SK-N-DZ (cell line): ENCODE measurements around the gene HPRT1.

Experiments
- DNase-seq: peaks from one replicate; pipeline ENCODE4 v3.0.0-alpha.2; 2015; ENCODE audit warnings: low spot score
- small RNA-seq, 2 experiments: library from RNA; depleted of rRNA; stranded (forward); fragments of <200 nt; gene quantifications; one replicate each; pipeline ENCODE3, GENCODE V24; 2014

HPRT1 gene

GRCh38 chrX:134542485-134542884, 82.5 kb downstream of the HPRT1 start:
- no peak for DNase-seq

GRCh38 chrX:134543288-134543687, 83.3 kb downstream of the HPRT1 start:
- no peak for DNase-seq

GRCh38 chrX:134544135-134544512, 84.2 kb downstream of the HPRT1 start:
- no peak for DNase-seq

GRCh38 chrX:134544513-134545151, 84.7 kb downstream of the HPRT1 start:
- DNase-seq: no peak

GRCh38 chrX:134545510-134545909, 85.5 kb downstream of the HPRT1 start:
- no peak for DNase-seq

- DNase-seq: no peak
Measured at GRCh38 chrX:134546187-134546586, 86.2 kb downstream of the HPRT1 start.

- no peak for DNase-seq
Measured at GRCh38 chrX:134547047-134547679, 87.2 kb downstream of the HPRT1 start.

GRCh38 chrX:134548257-134549201, 88.6 kb downstream of the HPRT1 start:
- no peak for DNase-seq

Small RNA genes lying within 50 kb of the gene (small RNA-seq; reads per million reads assigned to genes)
- gene AC004383.1 (0 reads per million in 2 experiments), gene MIR450A1 (0 reads per million in 2 experiments), gene MIR450A2 (0.03 to 0.09 reads per million in 2 experiments), gene MIR450B (0.10 to 12.0 reads per million in 2 experiments), gene MIR503 (1.0 to 7.4 reads per million in 2 experiments), gene MIR542 (0.71 to 13.4 reads per million in 2 experiments)
